ACHN (cell line): ENCODE data around the gene MLH3.
A peak's percentile ranks its signal among the peaks of the same experiment; 100 is the strongest.

Experiments used
- DNase-seq: peaks from one replicate; pipeline ENCODE4 v3.0.0-alpha.2; 2015
- in situ Hi-C: cut with HindIII; loops from 2 replicates; pipeline ENCODE4 v1.10.0; 2017; ENCODE audit warnings: low sequenced_read_pairs, low pct_ligation_motif_present, low pct_unique_long_range_greater_than_20kb

The MLH3 gene

DNA sequence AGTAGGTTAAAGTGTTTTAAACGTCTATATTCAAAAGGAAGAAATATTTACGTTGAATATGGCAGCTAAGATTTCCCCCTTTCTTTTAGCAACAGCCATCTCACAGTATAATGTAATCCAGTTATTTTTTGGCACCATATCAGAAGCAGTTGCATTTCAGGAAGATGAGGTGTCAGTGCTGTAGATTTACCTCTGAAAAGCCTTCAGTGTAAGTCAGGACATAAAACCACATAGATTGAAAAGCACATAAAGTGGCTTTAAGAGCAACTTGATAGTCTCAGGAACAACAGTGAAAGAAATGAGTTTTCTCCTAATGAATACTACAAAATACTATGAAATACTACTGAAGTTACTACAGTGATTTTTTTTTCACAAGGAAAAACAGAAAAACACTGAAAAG, 6.9 kb downstream of the MLH3 start:
- in situ Hi-C loops, result no loop called here
- peak; percentile 50 for DNase-seq

DNA sequence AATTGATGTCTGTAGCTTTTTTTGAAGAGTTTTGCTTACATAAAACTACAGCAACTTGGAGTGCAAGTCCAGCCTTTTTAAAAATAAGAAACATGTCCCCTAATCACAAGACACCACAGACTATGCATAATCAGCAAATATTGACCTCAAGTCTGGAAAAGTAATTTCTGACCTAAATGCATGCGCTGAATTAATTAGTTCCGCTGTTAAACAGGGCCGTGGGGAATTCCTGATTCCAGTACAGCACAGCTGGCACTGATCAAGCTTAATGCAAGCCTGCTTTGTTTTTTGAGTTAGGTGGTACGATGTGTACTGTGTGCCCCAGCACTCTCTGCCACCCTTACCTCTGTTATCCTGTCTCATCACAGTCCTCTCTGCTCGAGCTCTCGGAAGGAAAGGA, 9.2 kb downstream of the MLH3 start:
- in situ Hi-C loops, result no loop called here
- DNase-seq, result peak; percentile 8

DNA sequence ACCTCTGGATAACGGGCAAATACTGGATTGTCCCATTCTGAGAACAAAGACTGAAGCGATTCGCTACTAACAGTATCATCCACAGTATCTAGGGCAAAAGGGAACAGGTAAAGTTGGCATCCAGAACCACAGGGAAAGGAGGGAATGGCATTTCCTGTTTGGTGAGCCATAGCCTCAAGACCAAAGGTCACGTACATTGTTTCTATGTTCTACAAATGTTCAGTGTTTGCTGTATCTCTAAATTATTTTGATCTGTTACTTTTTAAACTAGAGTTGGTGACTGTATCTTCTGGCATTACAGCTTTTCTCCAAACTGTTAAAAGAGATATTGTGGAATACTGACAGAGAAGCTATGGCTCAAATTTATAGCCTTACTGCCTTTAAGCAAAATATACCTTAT, 9.7 kb downstream of the MLH3 start:
- peak; percentile 69 for DNase-seq
- in situ Hi-C loops, result no loop called here

DNA sequence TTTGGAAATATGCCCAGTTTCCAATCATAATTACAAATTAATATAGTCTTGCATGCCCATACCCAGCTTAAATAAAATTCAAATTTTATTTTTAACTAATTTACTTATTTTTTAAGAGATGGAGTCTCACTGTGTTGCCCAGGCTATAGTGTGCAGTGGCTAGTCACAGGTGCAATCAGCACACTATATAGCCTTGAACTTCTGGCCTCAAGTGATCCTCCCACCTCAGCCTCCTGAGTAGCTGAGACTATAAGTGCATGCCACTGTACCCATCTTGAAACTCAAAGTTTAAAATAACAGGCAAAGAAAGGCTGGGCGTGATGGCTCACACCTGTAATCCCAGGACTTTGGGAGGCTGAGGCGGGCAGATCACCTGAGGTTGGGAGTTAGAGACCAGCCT, 10.3 kb downstream of the MLH3 start:
- no peak for DNase-seq
- in situ Hi-C loops, result no loop called here

DNA sequence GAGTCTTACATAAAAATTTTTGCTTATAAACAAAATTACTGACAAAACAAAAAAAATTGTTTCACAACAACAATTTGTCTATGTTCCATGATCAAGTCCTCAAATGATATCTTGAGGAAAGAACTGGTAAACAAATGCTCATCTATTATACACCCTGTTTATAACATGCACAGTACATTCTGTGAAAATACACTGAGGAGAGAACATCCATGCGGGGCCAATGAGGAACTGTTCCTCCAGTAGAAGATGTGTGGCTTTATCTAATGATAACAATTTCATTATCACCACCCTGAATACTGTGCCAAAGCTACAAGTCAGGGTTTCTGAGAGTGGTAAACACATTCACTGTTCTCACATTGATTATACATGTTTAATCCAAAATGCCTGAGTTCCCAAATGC, 10.8 kb downstream of the MLH3 start:
- in situ Hi-C loops, result no loop called here

DNA sequence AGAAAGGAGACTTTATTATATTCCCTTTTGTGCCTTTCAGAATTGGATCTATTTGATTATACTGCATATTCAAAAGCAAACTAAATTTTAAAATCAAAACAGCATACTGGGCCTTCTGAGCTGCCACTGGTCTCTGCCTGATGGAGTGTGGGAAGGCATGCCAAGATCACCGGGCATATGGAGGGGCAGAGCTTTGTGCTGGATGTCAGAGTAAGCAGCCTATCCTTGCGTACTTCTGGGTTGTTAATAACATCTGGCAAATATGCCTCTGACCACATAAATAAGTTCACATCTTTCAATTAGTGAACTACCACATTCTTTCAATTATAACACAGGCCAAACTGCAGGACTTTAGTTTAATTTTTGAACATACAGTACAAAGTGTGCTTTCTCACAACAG, 18.3 kb downstream of the MLH3 start:
- in situ Hi-C loops, result no loop called here
- no peak for DNase-seq

More for the DNA sequence above, 10.8 kb downstream of the MLH3 start:
- no peak for DNase-seq

DNA sequence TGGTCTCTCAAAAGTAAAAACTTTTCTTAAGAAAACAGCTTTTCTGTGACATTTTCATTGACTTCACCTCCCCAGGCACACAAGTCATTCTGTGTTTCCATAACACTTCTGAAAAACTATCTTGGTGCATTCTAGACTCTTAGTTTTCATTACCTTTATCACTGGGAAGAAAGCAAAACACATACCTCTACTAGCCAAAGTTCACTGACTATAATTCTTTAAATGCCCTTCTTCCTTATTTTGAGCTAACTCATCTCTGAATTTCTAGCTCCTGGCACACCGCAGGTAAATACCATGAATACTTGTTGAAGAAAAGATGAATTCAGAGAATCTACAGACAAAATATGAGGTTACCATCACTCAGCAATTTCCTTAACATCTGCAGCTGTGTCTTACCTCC, 21.1 kb downstream of the MLH3 start:
- in situ Hi-C loops, result no loop called here
- DNase-seq, result no peak

DNA sequence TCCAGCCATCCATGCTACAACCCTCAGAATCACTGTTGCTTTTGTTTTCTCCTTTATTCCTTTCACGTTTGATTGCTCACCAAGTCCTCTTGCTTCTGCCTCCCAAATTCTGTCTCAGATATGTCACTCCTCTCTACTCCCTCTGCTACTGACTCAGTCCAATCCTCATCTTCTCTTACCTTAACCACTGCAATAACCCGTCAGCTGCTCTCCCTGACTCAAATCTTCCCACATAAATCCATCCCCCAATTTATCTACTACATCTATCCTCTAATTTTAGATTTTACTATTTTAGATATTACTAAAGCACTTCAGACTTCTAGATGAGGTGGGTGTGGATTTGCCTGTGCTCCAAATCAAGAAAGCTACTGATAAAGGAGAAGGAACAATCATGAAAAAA, 25.4 kb downstream of the MLH3 start:
- DNase-seq, result no peak
- in situ Hi-C loops, result no loop called here

DNA sequence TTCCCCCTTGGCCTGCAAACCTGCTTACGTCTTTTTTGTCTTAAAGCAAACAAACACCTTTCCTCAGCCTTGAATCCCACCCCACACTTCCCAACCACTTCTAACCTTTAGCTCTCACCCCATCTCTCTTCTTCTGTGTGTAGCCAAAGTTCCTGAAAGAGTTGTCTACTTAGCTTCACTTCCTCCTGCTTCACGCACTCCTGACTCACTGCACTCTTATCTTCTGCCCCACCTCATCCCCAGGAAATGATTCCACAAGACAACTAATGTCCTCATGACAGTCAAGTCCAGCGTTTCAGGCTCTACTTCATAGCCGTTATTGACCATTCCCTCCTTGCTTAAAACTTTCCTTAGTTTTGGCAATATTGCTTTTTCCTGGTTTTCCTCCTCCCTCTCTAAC, 26.2 kb downstream of the MLH3 start:
- in situ Hi-C loops, result no loop called here

DNA sequence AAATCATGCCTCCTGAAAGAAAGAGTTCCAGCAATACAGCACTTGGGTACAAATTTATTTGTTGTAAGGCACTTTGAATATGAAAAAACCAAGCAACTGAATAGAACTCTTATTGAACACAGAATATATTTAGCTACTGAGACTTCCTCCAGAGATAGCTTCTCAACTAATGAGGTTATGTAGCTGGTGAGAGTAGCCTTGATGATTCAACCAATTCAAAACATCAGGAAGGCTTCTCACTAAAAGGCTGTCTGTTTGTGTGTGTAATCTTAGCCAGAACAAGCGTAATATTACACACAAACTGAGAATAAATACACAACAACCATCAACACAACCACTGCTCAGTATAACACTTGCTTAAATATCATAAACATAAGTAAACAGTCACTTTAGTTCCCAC, 28.2 kb downstream of the MLH3 start:
- no peak for DNase-seq
- in situ Hi-C loops, result no loop called here

More for the DNA sequence above, 26.2 kb downstream of the MLH3 start:
- DNase-seq, result no peak

DNA sequence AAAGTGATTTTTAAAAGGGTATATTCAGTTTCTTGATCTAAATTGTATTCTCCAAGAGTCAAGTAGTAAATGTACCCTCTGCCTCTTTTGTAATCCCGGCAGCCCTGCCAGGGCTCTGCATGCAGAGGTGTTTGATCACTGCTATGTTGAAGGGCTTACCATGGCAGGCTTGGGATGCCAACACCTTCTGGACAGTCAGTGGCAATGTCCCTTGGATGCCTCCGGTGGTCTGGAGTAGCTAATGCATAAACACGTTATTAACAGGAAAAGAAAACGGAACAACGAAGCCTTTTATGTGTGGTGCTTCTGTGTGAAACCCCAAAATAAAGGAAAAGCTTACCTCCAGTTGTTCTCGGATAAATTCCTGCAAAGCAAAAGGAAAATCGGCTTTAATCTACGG, 28.6 kb downstream of the MLH3 start:
- in situ Hi-C loops, result no loop called here
- DNase-seq, result peak; percentile 30

DNA sequence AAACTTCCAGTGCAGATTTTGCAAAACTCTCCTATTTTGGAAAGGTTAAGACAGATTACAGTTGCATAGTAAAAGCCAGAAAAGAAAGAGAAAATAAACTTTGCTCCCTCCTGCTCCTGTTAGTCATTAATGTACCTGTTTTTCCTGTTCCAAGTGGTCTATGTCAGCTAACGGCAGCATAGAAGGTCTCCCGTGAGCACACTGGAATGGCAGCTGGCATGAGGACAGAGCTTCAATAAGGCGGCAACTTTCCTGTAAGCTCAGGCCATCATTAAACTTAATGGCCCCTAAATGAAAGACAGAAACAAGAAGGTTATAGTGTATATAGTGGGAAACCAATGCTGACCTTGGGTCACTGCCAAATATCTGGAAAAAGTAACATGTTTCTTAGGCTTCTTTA, 32.6 kb downstream of the MLH3 start:
- in situ Hi-C loops, result no loop called here
- DNase-seq, result no peak

DNA sequence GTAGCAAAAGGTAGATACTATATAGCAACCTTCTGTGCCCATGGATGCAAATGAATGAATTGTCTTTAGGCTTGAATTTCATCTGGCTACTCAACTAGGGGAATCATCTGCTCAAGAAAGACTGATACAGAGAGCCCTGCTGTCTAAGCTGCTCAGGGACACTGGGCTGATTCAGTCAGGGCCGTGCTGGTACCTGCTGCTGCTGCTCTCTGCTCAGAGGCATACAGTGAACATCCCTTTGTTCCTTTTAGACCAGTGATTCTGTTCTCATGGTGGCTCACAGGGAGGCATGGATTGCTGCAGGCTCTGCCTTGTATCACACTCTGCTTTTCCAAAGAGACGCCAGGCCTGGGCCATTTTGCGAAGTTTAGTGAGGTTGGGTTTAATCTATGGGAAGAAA, 34.5 kb downstream of the MLH3 start:
- no peak for DNase-seq

DNA sequence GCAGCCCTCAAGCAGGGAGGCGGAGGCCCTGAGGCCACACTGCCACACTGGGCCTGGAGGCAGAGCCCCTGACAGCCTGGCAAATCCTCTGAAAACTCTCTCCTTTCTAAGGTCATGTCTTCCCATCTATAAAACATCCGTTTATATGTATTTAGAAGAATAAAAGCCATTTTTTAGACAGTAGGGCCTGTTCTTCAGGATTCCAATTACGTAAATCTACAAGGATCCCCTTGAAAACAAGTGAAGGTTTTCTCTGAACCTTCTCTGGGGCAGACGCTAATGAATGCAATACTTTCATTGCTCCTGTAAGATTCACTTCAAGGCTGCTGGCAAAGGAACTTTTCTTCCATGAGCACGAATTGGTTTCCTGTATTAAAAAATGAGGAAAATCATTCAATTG, 35.8 kb downstream of the MLH3 start:
- in situ Hi-C loops, result no loop called here
- no peak for DNase-seq

More for the DNA sequence above, 34.5 kb downstream of the MLH3 start:
- in situ Hi-C loops, result no loop called here

DNA sequence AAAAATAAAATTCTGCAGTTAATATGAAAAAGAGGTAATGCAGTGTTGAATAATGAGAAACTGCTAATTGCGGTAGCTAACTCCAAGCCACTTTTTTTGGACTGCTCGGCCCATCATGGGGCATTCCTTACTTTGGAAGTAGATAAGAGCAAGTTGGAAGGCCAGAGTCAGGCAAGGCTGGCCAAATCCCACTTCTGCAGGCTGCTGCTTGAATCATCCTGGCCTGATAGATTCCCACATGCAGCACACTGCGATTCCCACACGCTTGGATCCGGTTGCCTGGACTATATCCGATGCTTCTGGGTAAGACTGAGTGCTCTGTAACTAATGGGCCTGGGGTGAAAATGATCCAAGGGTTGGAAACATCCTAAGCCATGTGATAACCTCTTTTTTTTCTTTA, 38.0 kb downstream of the MLH3 start:
- DNase-seq, result no peak
- in situ Hi-C loops, result no loop called here

DNA sequence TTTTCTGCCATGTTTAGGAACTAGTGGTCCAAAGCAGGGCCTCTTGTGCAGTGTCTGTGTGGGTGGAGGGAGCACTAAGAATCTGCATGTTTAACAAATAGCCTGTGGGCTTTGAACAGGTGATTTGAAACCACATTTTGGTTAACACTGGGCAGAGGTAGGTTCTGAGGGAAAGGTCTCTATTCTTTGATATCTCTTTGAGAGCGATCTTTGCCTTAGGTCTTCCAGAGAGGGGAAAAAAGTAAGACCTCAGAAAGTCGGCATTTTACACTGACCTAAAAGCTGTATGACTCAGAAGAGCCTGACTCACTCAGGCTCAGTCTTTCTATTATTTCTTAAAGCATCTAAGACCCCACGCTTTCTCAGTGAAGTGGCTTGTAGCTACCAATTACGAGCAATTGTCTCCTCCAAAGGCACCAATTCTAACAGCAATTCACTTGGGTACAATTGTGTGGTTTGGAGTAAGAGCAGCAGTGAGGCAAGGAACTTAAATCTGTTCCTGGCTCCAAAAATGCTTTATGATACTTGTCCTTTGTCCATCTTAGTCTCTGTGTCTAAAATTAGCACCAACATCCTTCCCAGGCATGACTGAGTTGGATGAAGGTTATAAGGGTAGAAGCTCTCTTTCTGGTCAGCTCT, 39.8 kb downstream of the MLH3 start:
- in situ Hi-C loops, result no loop called here
- DNase-seq, result peak; percentile 50

DNA sequence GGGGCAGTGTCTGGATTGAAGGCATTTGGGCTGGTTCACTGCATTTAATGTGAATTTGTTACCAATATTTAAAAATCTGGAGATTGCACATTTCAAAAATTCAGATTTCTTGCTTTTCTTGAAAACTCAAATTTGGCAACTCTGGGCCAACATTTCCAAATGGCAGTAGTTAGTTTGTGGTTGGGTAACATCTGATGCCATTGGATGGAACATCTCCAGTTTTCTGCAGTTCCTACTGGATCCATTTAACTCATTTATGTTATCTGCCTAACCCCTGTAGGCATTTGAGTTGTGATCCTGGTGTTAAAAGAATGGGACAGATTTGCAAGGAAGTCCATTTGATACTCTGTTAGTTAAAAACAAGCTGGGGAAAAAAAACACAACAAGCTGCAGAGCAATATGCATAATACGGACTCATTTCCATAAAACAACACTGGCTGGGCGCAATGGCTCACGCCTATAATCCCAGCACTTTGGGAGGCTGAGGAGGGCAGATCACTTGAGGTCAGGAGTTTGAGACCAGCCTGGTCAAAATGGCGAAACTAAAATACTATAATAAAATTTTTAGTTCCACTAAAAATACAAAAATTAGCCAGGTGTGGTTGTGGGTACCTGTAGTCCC, 40.7 kb downstream of the MLH3 start:
- no peak for DNase-seq
- in situ Hi-C loops, result no loop called here

DNA sequence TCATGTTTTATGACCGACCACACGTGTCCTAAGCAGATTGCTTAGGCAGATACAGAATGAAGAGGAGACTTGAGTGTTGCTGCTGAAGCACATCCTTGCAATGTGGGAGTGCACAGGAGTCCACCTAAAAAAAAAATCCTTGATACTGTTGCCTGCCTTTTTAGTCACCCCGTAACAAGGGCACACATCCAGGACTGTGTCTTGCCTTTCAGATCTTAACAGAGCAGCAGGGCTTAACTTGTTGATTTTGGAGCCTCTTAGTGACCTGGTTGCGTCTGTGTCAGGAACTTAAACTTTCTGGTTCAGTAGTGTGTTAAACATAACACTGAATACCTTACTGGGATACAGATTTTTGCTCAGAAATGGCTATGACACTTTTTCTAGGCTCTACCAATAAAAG, 42.1 kb downstream of the MLH3 start:
- in situ Hi-C loops, result no loop called here
- no peak for DNase-seq

DNA sequence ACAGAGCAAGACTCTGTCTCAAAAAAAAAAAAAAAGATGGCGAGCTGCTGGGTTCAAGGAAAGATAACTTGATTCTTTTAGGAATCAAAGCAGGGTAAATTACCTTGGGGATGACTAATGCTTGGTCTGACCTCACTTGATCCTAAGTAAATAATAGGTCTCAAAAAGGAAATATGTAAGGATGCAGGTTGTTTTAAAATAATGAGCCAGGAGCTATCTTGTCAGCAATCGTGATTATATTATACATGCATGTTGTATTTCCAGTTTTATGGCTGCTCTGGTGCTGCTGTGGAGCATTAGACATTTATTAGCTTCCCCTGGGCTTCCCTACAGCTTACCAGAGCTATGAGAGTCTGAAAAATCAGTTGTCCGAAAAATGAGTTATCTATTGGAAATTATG, 45.9 kb downstream of the MLH3 start:
- in situ Hi-C loops, result no loop called here
- DNase-seq, result no peak

DNA sequence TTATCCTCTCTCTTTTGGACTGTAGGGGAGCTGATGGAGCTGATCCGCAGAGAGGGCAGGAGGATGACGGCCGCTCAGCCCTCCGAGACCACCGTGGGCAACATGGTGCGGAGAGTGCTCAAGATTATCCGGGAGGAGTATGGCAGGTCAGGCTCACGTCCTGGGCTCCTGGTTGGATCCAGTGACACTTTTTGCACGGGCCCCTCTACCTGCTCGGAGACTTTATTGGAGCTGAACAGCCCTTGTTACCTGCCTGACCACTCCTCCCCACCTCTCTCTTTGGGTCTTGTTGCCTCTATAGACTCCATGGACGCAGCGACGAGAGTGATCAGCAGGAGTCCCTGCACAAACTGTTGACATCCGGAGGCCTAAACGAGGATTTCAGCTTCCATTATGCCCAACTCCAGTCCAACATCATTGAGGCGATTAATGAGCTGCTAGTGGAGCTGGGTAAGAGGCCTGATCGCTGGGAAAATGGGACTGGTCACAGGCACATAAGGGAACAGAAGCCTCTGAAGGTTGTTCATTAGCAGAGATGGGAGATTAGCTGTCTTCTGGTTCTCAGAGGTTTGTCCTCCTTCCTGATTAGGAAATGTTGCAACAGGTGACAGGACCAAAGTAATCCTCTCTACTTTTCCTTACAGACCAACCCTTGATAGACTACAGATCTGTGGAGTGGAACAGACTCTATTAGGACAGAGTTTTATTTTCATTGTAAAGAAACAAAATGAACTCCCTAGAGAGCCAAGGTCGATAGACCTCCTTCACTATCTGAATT, 47.8 kb downstream of the MLH3 start:
- in situ Hi-C loops, result no loop called here
- peak; percentile 2 for DNase-seq
